Astrocyte of the spinal cord (primary cell): Measurements from ENCODE around the gene PARD6A.

ENCODE experiments used
- DNase-seq: peaks from one replicate; pipeline ENCODE4 v3.0.0; 2011; ENCODE audit warnings: low read depth, low spot score
- H3K4me3 ChIP-seq: 2 replicates; pipeline ENCODE4 v1.5.1; 2011; ENCODE audit warnings: low read depth, mild to moderate bottlenecking, low read length, moderate library complexity
- CTCF ChIP-seq: IDR thresholded peaks from 2 replicates; pipeline ENCODE4 v1.5.1; 2012; ENCODE audit warnings: low read depth, mild to moderate bottlenecking, low read length, inconsistent platforms
- in situ Hi-C: cut with HindIII; loops from 2 replicates; pipeline ENCODE4 v1.10.0; 2017; ENCODE audit warnings: low sequenced_read_pairs

Gene PARD6A

GRCh38 chr16:67641779-67642708, 18.7 kb upstream of the PARD6A start:
- no peak for TF ChIP-seq CTCF
- in situ Hi-C loops = no loop called here
- DNase-seq = peak; percentile 33
- no peak overlapping the region for H3K4me3 ChIP-seq

- in situ Hi-C loops = no loop called here
- TF ChIP-seq CTCF = no peak
- no peak for DNase-seq
- H3K4me3 ChIP-seq = no peak overlapping the region
Measured at GRCh38 chr16:67644038-67644437, 16.7 kb upstream of the PARD6A start.

- in situ Hi-C loops = no loop called here
- no peak overlapping the region for H3K4me3 ChIP-seq
- TF ChIP-seq CTCF = no peak
- DNase-seq = no peak
Measured at GRCh38 chr16:67645397-67646121, 15.2 kb upstream of the PARD6A start.

- DNase-seq = no peak
- no peak for TF ChIP-seq CTCF
- in situ Hi-C loops = no loop called here
- no peak overlapping the region for H3K4me3 ChIP-seq
Measured at GRCh38 chr16:67647111-67647651, 13.6 kb upstream of the PARD6A start.

GRCh38 chr16:67647681-67648080, 13.1 kb upstream of the PARD6A start:
- no peak for DNase-seq
- TF ChIP-seq CTCF = no peak
- H3K4me3 ChIP-seq = no peak overlapping the region
- in situ Hi-C loops = no loop called here

- in situ Hi-C loops = no loop called here
- no peak for TF ChIP-seq CTCF
Measured at GRCh38 chr16:67648088-67648763, 12.5 kb upstream of the PARD6A start.

More at GRCh38 chr16:67648088-67648763, 12.5 kb upstream of the PARD6A start:
- H3K4me3 ChIP-seq = no peak overlapping the region
- DNase-seq = no peak
